Measurements from ENCODE around the gene SLC17A3. TPM values are rescaled to one million over a fixed set of nuclear protein-coding genes. Genes with fewer than 3 reads are reported as not detected.

SLC17A3 gene
- total RNA-seq, 1 experiment from 2014 or later: not detected

DNA sequence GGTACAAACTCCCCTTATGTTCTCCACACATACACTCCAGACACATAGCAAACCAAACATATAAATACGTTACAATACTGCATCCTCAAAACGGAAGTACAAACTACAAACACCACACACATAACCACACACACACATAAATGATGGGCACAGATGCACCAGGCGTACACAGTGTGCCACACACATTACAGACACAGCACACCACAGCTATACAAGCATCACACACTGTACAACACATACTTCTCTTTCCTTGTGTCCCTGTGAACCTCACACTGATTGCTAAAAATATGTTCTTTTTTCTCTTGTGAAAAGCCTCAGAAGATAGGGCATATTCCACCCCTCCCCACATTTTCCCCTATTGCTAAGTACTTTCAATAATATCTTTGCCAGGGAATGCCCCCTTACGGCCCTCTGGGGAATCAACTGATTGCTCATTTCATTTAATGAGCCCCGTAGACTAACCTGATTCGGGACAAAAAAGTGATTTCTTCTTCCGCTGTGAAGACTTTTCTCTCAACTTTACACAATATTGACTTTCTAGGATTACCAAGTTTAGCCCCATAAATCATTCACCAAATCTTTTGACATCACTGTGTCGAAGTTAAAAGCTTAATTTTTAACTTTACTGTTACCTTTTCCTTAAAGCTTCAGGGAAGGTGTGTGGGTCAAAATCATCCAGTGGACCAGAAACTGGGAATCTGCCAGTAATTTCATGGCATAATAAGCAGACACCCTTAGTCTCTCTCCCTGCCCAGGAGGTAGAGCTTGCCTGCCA is 42.3 kb downstream of the SLC17A3 start, which contains the start of gene SLC17A1:
Gene SLC17A1 (minus strand): TSS at position 521 of the 775 bp plus-strand sequence. CDS start 1,495 bp downstream, outside the sequence.
- Histone ChIP-seq H3K79me2 (ENCODE audit: insufficient read depth, low read length) (no peaks in the 10 kb centered on the region), H3K9ac (ENCODE audit: low read length) (no peak within 1 kb of the TSS), H3K4me3 (replicated peaks in 1 of 2; ENCODE audit: low read depth in 1 of 2, low read length in 2 of 2) (no peak within 1 kb of the TSS), H2AFZ (ENCODE audit: low read depth, low read length, poor library complexity, severe bottlenecking) (no peak within 1 kb of the TSS), H3K9me3 (ENCODE audit: control insufficient read depth in 1 of 2, insufficient read depth in 1 of 2, low read depth in 1 of 2, low read length in 2 of 2) (no peaks in the 10 kb centered on the region), H3K36me3 (ENCODE audit: control insufficient read depth in 1 of 2, insufficient read depth in 2 of 2, low read length in 2 of 2) (no peaks in the 10 kb centered on the region), H3K9me2 (ENCODE audit: insufficient read depth) (no peaks in the 10 kb centered on the region), H3K4me2 (ENCODE audit: low read length) (no peak within 1 kb of the TSS), H4K20me1 (ENCODE audit: insufficient read depth) (no peaks in the 10 kb centered on the region), H3K4me1 (ENCODE audit: control insufficient read depth in 1 of 2, insufficient read depth in 2 of 2, low read length in 2 of 2) (no peaks in the 10 kb centered on the region), H3K27me3 (ENCODE audit: insufficient read depth, low read length) (no peaks in the 10 kb centered on the region), H3K27ac (ENCODE audit: low read depth, low read length) (no peak within 1 kb of the TSS)
- intact Hi-C loops (cut with micrococcal nuclease): no loop called here
- ChIA-PET RAD21 (ENCODE audit: low non-redundant PET in 1 of 2, low total read pairs in 2 of 2, uncharacterized antibody in 2 of 2, unreplicated experiment in 2 of 2) (no interaction called here), POLR2A (no interaction called here), CTCF (no interaction called here)
- DNase-seq (ENCODE audit: low read depth, low spot score) (no peak), ATAC-seq (no peak)
- TF ChIP-seq EZH2phosphoT487 (IDR thresholded peaks at IDR 0.05; ENCODE audit: borderline replicate concordance): no peak
- no TSS peak for BruUV-seq (replicated peaks)

DNA sequence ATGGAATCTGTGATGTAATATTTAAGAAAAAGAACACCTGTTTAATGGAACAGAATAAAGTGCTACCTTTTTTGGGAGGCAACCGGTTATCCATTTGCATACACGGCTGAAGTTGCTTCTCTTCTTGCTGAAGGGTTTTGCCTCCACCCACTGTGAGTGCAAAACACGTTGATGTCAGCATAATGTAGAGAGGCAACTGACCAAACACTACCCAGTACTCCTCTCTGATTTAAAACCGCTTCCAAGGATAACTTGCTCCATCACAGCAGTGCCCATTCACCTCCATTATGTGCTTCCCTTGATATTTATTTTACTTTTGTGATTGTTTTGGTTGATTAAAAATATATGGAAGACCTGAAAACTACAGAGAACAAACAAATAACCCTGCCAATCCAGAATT is 43.6 kb downstream of the SLC17A3 start:
- H3K79me2 ChIP-seq (ENCODE audit: insufficient read depth, low read length): no peaks in the 10 kb centered on the region
- DNase-seq (ENCODE audit: low read depth, low spot score): no peak
- H3K9ac ChIP-seq (ENCODE audit: low read length): no peak overlapping the region
- no TSS peak for BruUV-seq (replicated peaks)
- ATAC-seq: no peak
- no peaks in the 10 kb centered on the region for H3K27me3 ChIP-seq (ENCODE audit: insufficient read depth, low read length)
- H3K4me3 ChIP-seq (replicated peaks in 1 of 2; ENCODE audit: low read depth in 1 of 2, low read length in 2 of 2): no peak overlapping the region
- TF ChIP-seq TCF7L2 (IDR thresholded peaks at IDR 0.05; ENCODE audit: borderline replicate concordance, extremely low read depth, insufficient read depth, insufficient read length): no peak
- no peaks in the 10 kb centered on the region for H3K36me3 ChIP-seq (ENCODE audit: control insufficient read depth in 1 of 2, insufficient read depth in 2 of 2, low read length in 2 of 2)
- ChIA-PET POLR2A (no interaction called here), RAD21 (ENCODE audit: low non-redundant PET in 1 of 2, low total read pairs in 2 of 2, uncharacterized antibody in 2 of 2, unreplicated experiment in 2 of 2) (no interaction called here), CTCF (no interaction called here)
- H3K27ac ChIP-seq (ENCODE audit: low read depth, low read length): no peak overlapping the region
- no peaks in the 10 kb centered on the region for H4K20me1 ChIP-seq (ENCODE audit: insufficient read depth)
- intact Hi-C loops (cut with micrococcal nuclease): no loop called here
- no peaks in the 10 kb centered on the region for H3K4me1 ChIP-seq (ENCODE audit: control insufficient read depth in 1 of 2, insufficient read depth in 2 of 2, low read length in 2 of 2)
- no peak overlapping the region for H2AFZ ChIP-seq (ENCODE audit: low read depth, low read length, poor library complexity, severe bottlenecking)
- no peak overlapping the region for H3K4me2 ChIP-seq (ENCODE audit: low read length)
- H3K9me3 ChIP-seq (ENCODE audit: control insufficient read depth in 1 of 2, insufficient read depth in 1 of 2, low read depth in 1 of 2, low read length in 2 of 2): no peaks in the 10 kb centered on the region
- H3K9me2 ChIP-seq (ENCODE audit: insufficient read depth): no peaks in the 10 kb centered on the region
